Hepatocyte (in vitro differentiated cells): ENCODE results near the gene TXNDC17.

Experiments used
- EZH2 ChIP-seq: fragments of 200-600 bp; sonication (generic); IDR thresholded peaks from 2 replicates; pipeline ENCODE4 v1.6.1; 2016; ENCODE audit warnings: antibody characterized with exemption, mild to moderate bottlenecking, borderline replicate concordance
- EZH2phosphoT487 ChIP-seq: fragments of 200-600 bp; sonication (generic); IDR thresholded peaks from one replicate; pipeline ENCODE4 v1.6.1; 2018; ENCODE audit warnings: antibody characterized with exemption, mild to moderate bottlenecking, low read depth, moderate library complexity; ENCODE audit not compliant: unreplicated experiment, severe bottlenecking
- TF ChIP-seq, protein P1 (sequence below): fragments of 200-600 bp; sonication (generic); IDR thresholded peaks from 2 replicates; pipeline ENCODE4 v1.5.1; 2016; ENCODE audit warnings: antibody characterized with exemption, mild to moderate bottlenecking; ENCODE audit not compliant: poor library complexity

GRCh38 chr17:6599364-6599763 lies 41.5 kb upstream of the TXNDC17 start:
- TF ChIP-seq, protein P1, sequence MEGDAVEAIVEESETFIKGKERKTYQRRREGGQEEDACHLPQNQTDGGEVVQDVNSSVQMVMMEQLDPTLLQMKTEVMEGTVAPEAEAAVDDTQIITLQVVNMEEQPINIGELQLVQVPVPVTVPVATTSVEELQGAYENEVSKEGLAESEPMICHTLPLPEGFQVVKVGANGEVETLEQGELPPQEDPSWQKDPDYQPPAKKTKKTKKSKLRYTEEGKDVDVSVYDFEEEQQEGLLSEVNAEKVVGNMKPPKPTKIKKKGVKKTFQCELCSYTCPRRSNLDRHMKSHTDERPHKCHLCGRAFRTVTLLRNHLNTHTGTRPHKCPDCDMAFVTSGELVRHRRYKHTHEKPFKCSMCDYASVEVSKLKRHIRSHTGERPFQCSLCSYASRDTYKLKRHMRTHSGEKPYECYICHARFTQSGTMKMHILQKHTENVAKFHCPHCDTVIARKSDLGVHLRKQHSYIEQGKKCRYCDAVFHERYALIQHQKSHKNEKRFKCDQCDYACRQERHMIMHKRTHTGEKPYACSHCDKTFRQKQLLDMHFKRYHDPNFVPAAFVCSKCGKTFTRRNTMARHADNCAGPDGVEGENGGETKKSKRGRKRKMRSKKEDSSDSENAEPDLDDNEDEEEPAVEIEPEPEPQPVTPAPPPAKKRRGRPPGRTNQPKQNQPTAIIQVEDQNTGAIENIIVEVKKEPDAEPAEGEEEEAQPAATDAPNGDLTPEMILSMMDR: no peak
- TF ChIP-seq EZH2: no peak
- no peak for TF ChIP-seq EZH2phosphoT487
